ENCODE data around the gene CDK5RAP2. TPM values are rescaled to one million over a fixed set of nuclear protein-coding genes. Genes with fewer than 3 reads are reported as not detected.

CDK5RAP2 gene
- total and polyA plus RNA-seq, 9 of the 15 experiments (the other 6 are each of a cell fraction or from before 2014, with no cell fraction given), result 19.9 to 68.8 (median 42.2) TPM

DNA sequence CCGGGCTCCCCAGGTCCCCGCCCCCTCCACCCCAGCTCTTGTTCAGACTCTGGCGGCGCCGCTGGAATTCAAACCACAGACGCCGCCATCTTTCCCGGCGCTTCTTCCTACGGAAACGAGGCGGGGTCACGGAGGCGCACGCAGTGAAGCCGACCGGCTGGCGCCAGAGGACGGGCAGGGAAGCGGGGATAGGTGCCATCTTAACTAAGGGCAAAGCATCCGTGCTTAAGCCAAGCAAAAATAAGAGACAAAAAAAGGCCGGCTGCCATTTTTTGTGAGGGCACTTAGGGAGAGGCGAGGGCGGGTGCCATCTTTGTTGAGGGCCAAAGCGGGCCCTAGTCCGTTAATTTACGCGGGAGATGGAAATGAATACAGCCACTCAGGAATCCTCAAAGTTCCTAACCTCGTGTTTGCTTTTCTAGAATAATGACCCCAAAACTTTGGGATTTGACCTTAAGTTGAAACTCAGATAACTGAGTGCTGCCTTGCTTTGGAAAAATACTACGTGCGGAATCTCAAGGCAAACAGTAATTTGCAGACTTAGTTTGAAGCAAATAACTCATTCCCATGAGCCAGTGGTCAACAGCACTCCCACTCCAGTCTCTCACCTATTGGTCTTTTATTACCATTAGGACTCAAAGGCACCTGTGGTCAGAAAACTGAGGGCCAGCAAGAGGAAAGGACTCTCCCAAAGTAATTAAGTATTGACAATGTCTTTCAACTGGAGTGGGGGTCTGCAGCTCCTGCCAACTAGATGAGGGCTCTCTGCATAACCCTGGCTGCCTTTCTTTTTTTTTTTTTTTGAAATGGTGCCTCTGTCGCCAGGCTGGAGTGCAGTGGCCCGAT, at the start of gene CDK5RAP2 (continued):
- TF ChIP-seq, protein P1, sequence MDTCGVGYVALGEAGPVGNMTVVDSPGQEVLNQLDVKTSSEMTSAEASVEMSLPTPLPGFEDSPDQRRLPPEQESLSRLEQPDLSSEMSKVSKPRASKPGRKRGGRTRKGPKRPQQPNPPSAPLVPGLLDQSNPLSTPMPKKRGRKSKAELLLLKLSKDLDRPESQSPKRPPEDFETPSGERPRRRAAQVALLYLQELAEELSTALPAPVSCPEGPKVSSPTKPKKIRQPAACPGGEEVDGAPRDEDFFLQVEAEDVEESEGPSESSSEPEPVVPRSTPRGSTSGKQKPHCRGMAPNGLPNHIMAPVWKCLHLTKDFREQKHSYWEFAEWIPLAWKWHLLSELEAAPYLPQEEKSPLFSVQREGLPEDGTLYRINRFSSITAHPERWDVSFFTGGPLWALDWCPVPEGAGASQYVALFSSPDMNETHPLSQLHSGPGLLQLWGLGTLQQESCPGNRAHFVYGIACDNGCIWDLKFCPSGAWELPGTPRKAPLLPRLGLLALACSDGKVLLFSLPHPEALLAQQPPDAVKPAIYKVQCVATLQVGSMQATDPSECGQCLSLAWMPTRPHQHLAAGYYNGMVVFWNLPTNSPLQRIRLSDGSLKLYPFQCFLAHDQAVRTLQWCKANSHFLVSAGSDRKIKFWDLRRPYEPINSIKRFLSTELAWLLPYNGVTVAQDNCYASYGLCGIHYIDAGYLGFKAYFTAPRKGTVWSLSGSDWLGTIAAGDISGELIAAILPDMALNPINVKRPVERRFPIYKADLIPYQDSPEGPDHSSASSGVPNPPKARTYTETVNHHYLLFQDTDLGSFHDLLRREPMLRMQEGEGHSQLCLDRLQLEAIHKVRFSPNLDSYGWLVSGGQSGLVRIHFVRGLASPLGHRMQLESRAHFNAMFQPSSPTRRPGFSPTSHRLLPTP (IDR thresholded peaks at IDR 0.05; ENCODE audit: borderline replicate concordance, extremely low read depth, insufficient read length), result no peak
- TF ChIP-seq NCOA6 (IDR thresholded peaks at IDR 0.05) (no peak), NEUROD1 (IDR thresholded peaks at IDR 0.05; ENCODE audit: borderline replicate concordance, low read depth, low read length, partially characterized antibody) (peak; percentile 26), CBFB (CRISPR knock-in tag; IDR thresholded peaks at IDR 0.05) (no peak), POLR2AphosphoS2 (IDR thresholded peaks at IDR 0.05; ENCODE audit: low read length) (no peak), TEAD2 (tag; IDR thresholded peaks at IDR 0.05) (0 out of 2 replicates have a peak, but pooled peaks have one; percentile 28), HMG20A (CRISPR knock-in tag; conservative IDR thresholded peaks at IDR 0.05) (no peak), ZNF184 (CRISPR knock-in tag; IDR thresholded peaks at IDR 0.05) (no peak), CCAR2 (IDR thresholded peaks at IDR 0.05; ENCODE audit: low read depth, low read length) (no peak), GTF2E2 (tag; IDR thresholded peaks at IDR 0.05) (0 out of 2 replicates have a peak, but pooled peaks have one; percentile 69), RFX7 (CRISPR knock-in tag; IDR thresholded peaks at IDR 0.05) (no peak), FOXK1 (CRISPR knock-in tag; IDR thresholded peaks at IDR 0.05; ENCODE audit: borderline replicate concordance) (0 out of 2 replicates have a peak, but pooled peaks have one; percentile 63), DPF2 (IDR thresholded peaks at IDR 0.05) (no peak; the same call in 1 of the 2 replicates), CBX5 (IDR thresholded peaks at IDR 0.05; ENCODE audit: borderline replicate concordance, low read depth) (no peak), POLR2A (conservative IDR thresholded peaks at IDR 0.05) (peak; percentile 78; the same call in 1 of the 2 replicates), ZNF57 (CRISPR knock-in tag; IDR thresholded peaks at IDR 0.05) (no peak; the same call in 1 of the 2 replicates), SREBF1 (IDR thresholded peaks at IDR 0.05; ENCODE audit: borderline replicate concordance, low read depth, low read length) (no peak), IRF2 (CRISPR knock-in tag; IDR thresholded peaks at IDR 0.05) (no peak)
- TF ChIP-seq, protein P2, sequence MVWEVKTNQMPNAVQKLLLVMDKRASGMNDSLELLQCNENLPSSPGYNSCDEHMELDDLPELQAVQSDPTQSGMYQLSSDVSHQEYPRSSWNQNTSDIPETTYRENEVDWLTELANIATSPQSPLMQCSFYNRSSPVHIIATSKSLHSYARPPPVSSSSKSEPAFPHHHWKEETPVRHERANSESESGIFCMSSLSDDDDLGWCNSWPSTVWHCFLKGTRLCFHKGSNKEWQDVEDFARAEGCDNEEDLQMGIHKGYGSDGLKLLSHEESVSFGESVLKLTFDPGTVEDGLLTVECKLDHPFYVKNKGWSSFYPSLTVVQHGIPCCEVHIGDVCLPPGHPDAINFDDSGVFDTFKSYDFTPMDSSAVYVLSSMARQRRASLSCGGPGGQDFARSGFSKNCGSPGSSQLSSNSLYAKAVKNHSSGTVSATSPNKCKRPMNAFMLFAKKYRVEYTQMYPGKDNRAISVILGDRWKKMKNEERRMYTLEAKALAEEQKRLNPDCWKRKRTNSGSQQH (CRISPR knock-in tag; IDR thresholded peaks at IDR 0.05), result peak; percentile 63; the same call in 1 of the 2 replicates
- TF ChIP-seq, protein P3, sequence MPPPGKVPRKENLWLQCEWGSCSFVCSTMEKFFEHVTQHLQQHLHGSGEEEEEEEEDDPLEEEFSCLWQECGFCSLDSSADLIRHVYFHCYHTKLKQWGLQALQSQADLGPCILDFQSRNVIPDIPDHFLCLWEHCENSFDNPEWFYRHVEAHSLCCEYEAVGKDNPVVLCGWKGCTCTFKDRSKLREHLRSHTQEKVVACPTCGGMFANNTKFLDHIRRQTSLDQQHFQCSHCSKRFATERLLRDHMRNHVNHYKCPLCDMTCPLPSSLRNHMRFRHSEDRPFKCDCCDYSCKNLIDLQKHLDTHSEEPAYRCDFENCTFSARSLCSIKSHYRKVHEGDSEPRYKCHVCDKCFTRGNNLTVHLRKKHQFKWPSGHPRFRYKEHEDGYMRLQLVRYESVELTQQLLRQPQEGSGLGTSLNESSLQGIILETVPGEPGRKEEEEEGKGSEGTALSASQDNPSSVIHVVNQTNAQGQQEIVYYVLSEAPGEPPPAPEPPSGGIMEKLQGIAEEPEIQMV (tag; conservative IDR thresholded peaks at IDR 0.05; ENCODE audit: low read depth), result peak; percentile 67
- TF ChIP-seq, protein P4, sequence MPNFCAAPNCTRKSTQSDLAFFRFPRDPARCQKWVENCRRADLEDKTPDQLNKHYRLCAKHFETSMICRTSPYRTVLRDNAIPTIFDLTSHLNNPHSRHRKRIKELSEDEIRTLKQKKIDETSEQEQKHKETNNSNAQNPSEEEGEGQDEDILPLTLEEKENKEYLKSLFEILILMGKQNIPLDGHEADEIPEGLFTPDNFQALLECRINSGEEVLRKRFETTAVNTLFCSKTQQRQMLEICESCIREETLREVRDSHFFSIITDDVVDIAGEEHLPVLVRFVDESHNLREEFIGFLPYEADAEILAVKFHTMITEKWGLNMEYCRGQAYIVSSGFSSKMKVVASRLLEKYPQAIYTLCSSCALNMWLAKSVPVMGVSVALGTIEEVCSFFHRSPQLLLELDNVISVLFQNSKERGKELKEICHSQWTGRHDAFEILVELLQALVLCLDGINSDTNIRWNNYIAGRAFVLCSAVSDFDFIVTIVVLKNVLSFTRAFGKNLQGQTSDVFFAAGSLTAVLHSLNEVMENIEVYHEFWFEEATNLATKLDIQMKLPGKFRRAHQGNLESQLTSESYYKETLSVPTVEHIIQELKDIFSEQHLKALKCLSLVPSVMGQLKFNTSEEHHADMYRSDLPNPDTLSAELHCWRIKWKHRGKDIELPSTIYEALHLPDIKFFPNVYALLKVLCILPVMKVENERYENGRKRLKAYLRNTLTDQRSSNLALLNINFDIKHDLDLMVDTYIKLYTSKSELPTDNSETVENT (CRISPR knock-in tag; IDR thresholded peaks at IDR 0.05), result no peak

Measured in K562 (cell line).